ENCODE data around the gene SIL1.
"Not testable (repeated sequence)": the region's sequence is repeated elsewhere in the genome, so short reads cannot be mapped to it uniquely, and the experiment has no call there.

SIL1 gene

GRCh38 chr5:139121120-139121519 lies 77.0 kb downstream of the SIL1 start:
- Mint-ChIP-seq H3K27me3 (no peaks in the 10 kb centered on the region), H3K27ac (no peak overlapping the region), H3K36me3 (peaks cover 11% of the 10 kb centered on the region), H3K9me3 (no peaks in the 10 kb centered on the region), H3K4me1 (no peaks in the 10 kb centered on the region), H3K4me3 (no peak overlapping the region)

DNA sequence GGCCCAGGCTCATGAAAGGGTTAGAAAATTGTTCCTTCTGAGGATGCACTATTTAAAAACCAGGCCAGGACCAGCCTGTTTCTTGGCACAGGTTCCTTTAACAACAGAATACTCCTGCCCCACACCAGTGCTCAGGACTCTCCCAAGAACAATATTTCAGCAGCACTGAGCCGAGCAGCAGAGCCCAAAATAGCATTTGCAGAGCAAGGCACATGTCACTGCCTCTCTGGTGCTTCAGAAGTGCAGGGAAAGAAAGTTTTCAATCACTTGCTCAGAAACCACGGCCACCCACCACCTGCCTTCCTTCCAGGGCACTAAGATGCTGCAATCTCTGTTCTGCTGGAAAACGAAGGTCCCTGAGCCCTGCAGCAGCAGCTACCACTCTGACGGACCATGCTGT lies 77.6 kb downstream of the SIL1 start:
- Mint-ChIP-seq H3K27ac (no peak overlapping the region), H3K4me1 (no peaks in the 10 kb centered on the region), H3K4me3 (no peak overlapping the region), H3K9me3 (no peaks in the 10 kb centered on the region), H3K27me3 (no peaks in the 10 kb centered on the region), H3K36me3 (peaks cover 13% of the 10 kb centered on the region)

- H3K27me3 Mint-ChIP-seq: no peaks in the 10 kb centered on the region
- H3K4me3 Mint-ChIP-seq: no peak overlapping the region
- peaks cover 14% of the 10 kb centered on the region for H3K36me3 Mint-ChIP-seq
- H3K4me1 Mint-ChIP-seq: no peaks in the 10 kb centered on the region
- H3K27ac Mint-ChIP-seq: no peak overlapping the region
- no peaks in the 10 kb centered on the region for H3K9me3 Mint-ChIP-seq
These were observed 79.4 kb downstream of the SIL1 start for GRCh38 chr5:139118804-139119203.

DNA sequence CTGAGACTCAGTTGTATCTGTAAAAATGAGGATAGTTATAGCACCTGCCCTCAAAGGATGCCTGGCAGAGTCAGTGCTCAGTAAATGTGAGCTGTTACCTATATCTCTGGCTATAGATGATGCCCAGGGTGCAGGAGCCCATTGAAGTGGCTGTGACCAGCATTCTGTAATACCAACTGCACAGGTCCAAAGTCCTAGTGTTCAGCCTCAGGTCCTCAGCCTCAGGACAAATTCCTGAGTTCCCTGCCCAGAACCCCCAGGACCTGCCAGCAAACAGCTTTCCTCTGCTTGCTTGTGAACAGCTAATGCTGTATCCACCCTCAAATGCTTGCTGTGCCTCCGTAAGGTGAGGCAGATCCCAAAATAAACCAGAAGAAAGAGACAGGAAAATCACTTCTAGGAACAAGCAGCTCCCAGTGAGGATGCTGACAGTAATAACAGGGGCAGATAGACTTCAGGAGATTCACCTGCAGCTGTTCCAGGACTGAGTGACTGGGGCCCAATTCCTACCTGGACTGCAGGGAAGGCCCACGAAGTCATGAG lies 80.8 kb downstream of the SIL1 start:
- H3K27ac Mint-ChIP-seq: no peak overlapping the region
- no peak overlapping the region for H3K4me3 Mint-ChIP-seq
- H3K9me3 Mint-ChIP-seq: no peaks in the 10 kb centered on the region

DNA sequence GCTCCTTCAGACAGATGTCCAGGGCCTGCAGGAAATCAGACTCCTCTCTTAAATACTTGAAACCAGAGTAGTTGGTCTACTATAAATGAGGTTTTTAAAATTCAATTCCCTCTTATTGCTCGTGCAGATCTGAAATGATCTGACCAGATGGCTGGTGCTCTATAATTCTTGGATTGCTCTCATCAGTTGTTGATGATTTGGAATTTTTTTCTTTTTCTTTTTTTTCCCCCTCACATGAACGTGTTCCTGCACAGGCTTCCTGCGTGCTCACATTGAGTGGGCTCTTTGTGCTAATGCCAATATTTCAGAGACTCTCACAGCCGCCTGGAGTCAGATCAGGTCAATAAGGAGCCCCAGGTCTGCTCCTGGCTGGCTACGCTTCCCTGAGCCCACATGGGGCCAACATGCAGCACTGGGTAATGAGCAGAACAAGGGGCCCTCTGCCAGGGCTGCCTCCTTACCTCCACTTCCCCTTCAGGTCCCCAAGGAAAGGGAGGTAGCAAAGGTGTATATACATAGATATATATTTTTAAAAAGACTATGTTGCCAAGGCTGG lies 82.0 kb downstream of the SIL1 start:
- Mint-ChIP-seq H3K4me1 (no peaks in the 10 kb centered on the region), H3K9me3 (no peaks in the 10 kb centered on the region), H3K27me3 (no peaks in the 10 kb centered on the region), H3K36me3 (peaks cover 16% of the 10 kb centered on the region), H3K4me3 (no peak overlapping the region), H3K27ac (no peak overlapping the region)

More for the DNA sequence above, 80.8 kb downstream of the SIL1 start:
- Mint-ChIP-seq H3K4me1 (no peaks in the 10 kb centered on the region), H3K27me3 (no peaks in the 10 kb centered on the region), H3K36me3 (peaks cover 16% of the 10 kb centered on the region)

GRCh38 chr5:139113892-139114291 lies 84.3 kb downstream of the SIL1 start:
- H3K27ac Mint-ChIP-seq: no peak overlapping the region
- no peaks in the 10 kb centered on the region for H3K27me3 Mint-ChIP-seq
- H3K4me1 Mint-ChIP-seq: no peaks in the 10 kb centered on the region
- no peak overlapping the region for H3K4me3 Mint-ChIP-seq
- no peaks in the 10 kb centered on the region for H3K9me3 Mint-ChIP-seq
- H3K36me3 Mint-ChIP-seq: peaks cover 16% of the 10 kb centered on the region

GRCh38 chr5:139112362-139112761 lies 85.8 kb downstream of the SIL1 start:
- peaks cover 12% of the 10 kb centered on the region for H3K36me3 Mint-ChIP-seq
- not testable (repeated sequence) for H3K9me3 Mint-ChIP-seq, H3K4me1 Mint-ChIP-seq, H3K4me3 Mint-ChIP-seq, H3K27me3 Mint-ChIP-seq, H3K27ac Mint-ChIP-seq

DNA sequence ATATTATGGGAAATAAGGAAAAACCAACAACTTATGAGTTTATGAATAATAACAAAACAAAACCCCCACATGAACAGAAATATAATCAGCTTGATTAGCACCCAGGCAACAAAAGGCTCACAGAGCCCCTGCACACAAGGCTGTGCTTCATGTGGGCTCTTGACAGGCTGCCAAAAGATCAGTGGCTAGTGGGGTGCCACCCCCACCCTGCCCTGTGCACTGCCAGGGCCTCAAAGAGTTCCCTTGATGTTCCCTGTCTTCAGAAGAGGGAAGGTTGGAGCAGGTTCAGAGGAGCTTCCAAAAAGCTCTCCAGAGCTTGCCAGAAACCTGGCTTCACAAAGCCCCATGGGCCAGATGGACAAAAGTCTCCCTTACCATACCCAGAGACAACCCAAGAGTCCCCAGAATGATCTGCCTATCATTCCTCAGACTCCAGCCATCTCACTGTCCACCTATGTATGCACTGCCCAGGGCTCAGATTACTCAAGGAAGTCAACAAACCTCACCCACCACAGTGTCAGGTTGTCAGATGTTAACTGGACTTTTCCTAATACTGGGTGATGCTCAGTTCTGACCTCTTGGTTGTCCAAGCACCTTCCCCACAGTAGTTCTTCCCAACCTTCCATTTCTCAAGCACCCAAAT lies 87.5 kb downstream of the SIL1 start:
- Mint-ChIP-seq H3K36me3 (peaks cover 8% of the 10 kb centered on the region), H3K27me3 (no peaks in the 10 kb centered on the region), H3K4me1 (no peaks in the 10 kb centered on the region), H3K27ac (no peak overlapping the region), H3K9me3 (no peaks in the 10 kb centered on the region), H3K4me3 (no peak overlapping the region)

- no peak overlapping the region for H3K27ac Mint-ChIP-seq
- H3K27me3 Mint-ChIP-seq: no peaks in the 10 kb centered on the region
- no peak overlapping the region for H3K4me3 Mint-ChIP-seq
- no peaks in the 10 kb centered on the region for H3K9me3 Mint-ChIP-seq
- peaks cover under 1% of the 10 kb centered on the region for H3K36me3 Mint-ChIP-seq
- no peaks in the 10 kb centered on the region for H3K4me1 Mint-ChIP-seq
These were observed 89.9 kb downstream of the SIL1 start for GRCh38 chr5:139108063-139108824.

GRCh38 chr5:139105621-139106071 lies 92.5 kb downstream of the SIL1 start:
- H3K27ac Mint-ChIP-seq: no peak overlapping the region
- no peaks in the 10 kb centered on the region for H3K9me3 Mint-ChIP-seq
- H3K4me3 Mint-ChIP-seq: no peak overlapping the region
- no peaks in the 10 kb centered on the region for H3K27me3 Mint-ChIP-seq
- H3K4me1 Mint-ChIP-seq: no peaks in the 10 kb centered on the region
- H3K36me3 Mint-ChIP-seq: peaks cover 2% of the 10 kb centered on the region

- Mint-ChIP-seq H3K4me1 (no peaks in the 10 kb centered on the region), H3K27ac (no peak overlapping the region), H3K27me3 (no peaks in the 10 kb centered on the region), H3K36me3 (peaks cover 5% of the 10 kb centered on the region), H3K9me3 (no peaks in the 10 kb centered on the region), H3K4me3 (no peak overlapping the region)
These were observed 93.4 kb downstream of the SIL1 start for GRCh38 chr5:139104577-139105276.

DNA sequence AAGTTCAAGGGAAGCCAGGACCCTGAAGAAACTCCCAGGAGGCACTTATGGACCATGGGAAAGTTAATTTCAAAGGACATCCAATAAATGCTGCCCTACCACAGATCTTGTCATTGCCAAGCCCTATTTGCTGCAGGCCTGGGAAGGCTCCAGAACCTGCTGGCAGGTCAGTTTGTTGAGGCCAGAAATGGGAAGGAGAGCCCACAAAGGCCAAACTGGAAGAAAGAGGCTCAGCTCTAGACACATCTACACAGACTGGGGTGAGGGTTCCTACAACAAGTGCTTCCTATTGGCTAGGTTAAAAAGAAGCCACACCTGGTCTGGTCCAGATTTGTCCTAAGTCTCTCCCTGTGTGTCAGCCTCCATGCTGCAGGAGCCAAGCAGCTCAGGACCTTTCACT lies 94.4 kb downstream of the SIL1 start:
- no peak overlapping the region for H3K27ac Mint-ChIP-seq
- peaks cover 12% of the 10 kb centered on the region for H3K36me3 Mint-ChIP-seq
- no peaks in the 10 kb centered on the region for H3K4me1 Mint-ChIP-seq
- H3K27me3 Mint-ChIP-seq: no peaks in the 10 kb centered on the region
- H3K4me3 Mint-ChIP-seq: no peak overlapping the region
- H3K9me3 Mint-ChIP-seq: no peaks in the 10 kb centered on the region

GRCh38 chr5:139100825-139101224 lies 97.3 kb downstream of the SIL1 start:
- Mint-ChIP-seq H3K27ac (no peak overlapping the region), H3K36me3 (peaks cover 16% of the 10 kb centered on the region), H3K27me3 (no peaks in the 10 kb centered on the region), H3K4me1 (no peaks in the 10 kb centered on the region), H3K4me3 (no peak overlapping the region), H3K9me3 (no peaks in the 10 kb centered on the region)

- Mint-ChIP-seq H3K27ac (no peak overlapping the region), H3K27me3 (no peaks in the 10 kb centered on the region), H3K9me3 (no peaks in the 10 kb centered on the region), H3K4me3 (no peak overlapping the region), H3K4me1 (peaks cover 1% of the 10 kb centered on the region), H3K36me3 (peaks cover 15% of the 10 kb centered on the region)
These were observed 103.7 kb downstream of the SIL1 start for GRCh38 chr5:139094154-139095131.

All from activated naive CD4-positive, alpha-beta T cell treated with anti-CD3 and anti-CD28 coated beads, Interleukin-2, amount 50 U/mL, for 24 hours (primary cell).